Activated CD8-positive, alpha-beta memory T cell treated with anti-CD3 and anti-CD28 coated beads, Interleukin-2, amount 10 ng/mL, durations not matched to agents 7 days and 5 days (primary cell): Measurements from ENCODE around the gene SLC25A47. TPM values are rescaled to one million over a fixed set of nuclear protein-coding genes. Genes with fewer than 3 reads are reported as not detected.

ENCODE experiments used
- ATAC-seq: fragments of 150-1000 bp; cut with Tn5 transposase; one replicate; pipeline ENCODE4 v1.10.0; 2021; ENCODE audit warnings: moderate library complexity
- CTCF ChIA-PET: fragments of 350-600 bp; sonication (Branson Sonifier 250); formaldehyde crosslinking; loops from one replicate; lab custom pipeline; 2021; ENCODE audit warnings: antibody characterized with exemption; lab: Charles Lee
- DNase-seq: peaks from one replicate; pipeline ENCODE4 v3.0.0-alpha.2; 2020
- H3K27ac Mint-ChIP-seq: one replicate; pipeline ENCODE4 v1.8.0; 2021; ENCODE audit warnings: mild to moderate bottlenecking, mixed read lengths
- H3K27me3 Mint-ChIP-seq: one replicate; pipeline ENCODE4 v1.8.0; 2021; ENCODE audit warnings: mixed read lengths
- H3K36me3 Mint-ChIP-seq: one replicate; pipeline ENCODE4 v1.8.0; 2021; ENCODE audit warnings: mild to moderate bottlenecking, mixed read lengths
- H3K4me1 Mint-ChIP-seq: one replicate; pipeline ENCODE4 v1.8.0; 2021; ENCODE audit warnings: mixed read lengths
- H3K4me3 Mint-ChIP-seq: one replicate; pipeline ENCODE4 v1.8.0; 2021; ENCODE audit warnings: mild to moderate bottlenecking, moderate library complexity, mixed read lengths
- H3K9me3 Mint-ChIP-seq: one replicate; pipeline ENCODE4 v1.8.0; 2022; ENCODE audit warnings: low read depth, mixed read lengths
- total RNA-seq, 2 experiments: library from RNA; stranded (reverse); gene quantifications; one replicate each; pipeline ENCODE4 v1.2.3, GENCODE V29; 2021

SLC25A47 gene
- total RNA-seq, 2 experiments from 2014 or later = not detected

GRCh38 chr14:100312877-100313400, 10.2 kb upstream of the SLC25A47 start:
- peaks cover 12% of the 10 kb centered on the region for H3K4me1 Mint-ChIP-seq
- no peaks in the 10 kb centered on the region for H3K9me3 Mint-ChIP-seq
- no peak overlapping the region for H3K27ac Mint-ChIP-seq
- H3K4me3 Mint-ChIP-seq = no peak overlapping the region
- no peak for ATAC-seq
- DNase-seq = no peak
- no peaks in the 10 kb centered on the region for H3K36me3 Mint-ChIP-seq
- CTCF ChIA-PET = interaction anchor here (0.7 to 2.1 kb wide), 4 partner anchors 10 to 70 kb away, joined by 3 to 12 read pairs (median 4); no protein-coding TSS in a partner anchor
- H3K27me3 Mint-ChIP-seq = peaks cover 7% of the 10 kb centered on the region

- H3K9me3 Mint-ChIP-seq = no peaks in the 10 kb centered on the region
- H3K4me3 Mint-ChIP-seq = no peak overlapping the region
- H3K27ac Mint-ChIP-seq = no peak overlapping the region
- ATAC-seq = no peak
- no peaks in the 10 kb centered on the region for H3K36me3 Mint-ChIP-seq
- DNase-seq = no peak
- CTCF ChIA-PET = interaction anchor here (1.1 to 2.1 kb wide), 4 partner anchors 29 to 69 kb away, joined by 3 to 12 read pairs (median 4); no protein-coding TSS in a partner anchor
- H3K27me3 Mint-ChIP-seq = peaks cover 5% of the 10 kb centered on the region
- peaks cover 11% of the 10 kb centered on the region for H3K4me1 Mint-ChIP-seq
These were observed 9.5 kb upstream of the SLC25A47 start for GRCh38 chr14:100313464-100314230.

- Mint-ChIP-seq H3K27me3 (peaks cover 7% of the 10 kb centered on the region), H3K4me1 (peaks cover 11% of the 10 kb centered on the region), H3K9me3 (no peaks in the 10 kb centered on the region), H3K27ac (no peak overlapping the region), H3K4me3 (no peak overlapping the region), H3K36me3 (no peaks in the 10 kb centered on the region)
- CTCF ChIA-PET = interaction anchor here (1.0 to 2.1 kb wide), 3 partner anchors 30 to 59 kb away, joined by 3 to 12 read pairs (median 3); no protein-coding TSS in a partner anchor
- no peak for ATAC-seq
- no peak for DNase-seq
These were observed 8.4 kb upstream of the SLC25A47 start for GRCh38 chr14:100314724-100315123.

DNA sequence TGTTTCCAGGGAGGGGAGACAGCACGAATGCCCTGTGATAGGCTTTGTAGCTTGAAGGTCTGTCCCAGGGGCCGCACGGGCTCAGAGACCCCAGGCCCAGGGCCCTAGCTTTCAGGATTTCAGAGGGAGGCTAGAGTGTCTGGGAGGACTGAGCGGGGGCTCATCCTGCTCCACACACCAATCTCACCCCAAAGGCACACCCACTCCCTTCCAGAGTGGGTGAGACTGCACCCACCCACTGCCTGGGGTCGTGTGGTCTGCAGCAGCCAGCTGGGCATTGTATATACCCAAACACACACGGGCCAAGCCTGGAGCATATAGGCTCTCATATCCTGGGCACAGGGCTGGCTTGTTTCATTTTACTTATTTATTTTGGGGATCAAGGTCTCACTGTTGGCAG, 5.8 kb upstream of the SLC25A47 start:
- Mint-ChIP-seq H3K4me1 (peaks cover 10% of the 10 kb centered on the region), H3K36me3 (no peaks in the 10 kb centered on the region), H3K9me3 (no peaks in the 10 kb centered on the region), H3K27ac (peak overlapping the region; percentile 49), H3K4me3 (peak overlapping the region; percentile 64), H3K27me3 (peaks cover 2% of the 10 kb centered on the region)
- CTCF ChIA-PET = interaction anchor here (0.7 to 1.3 kb wide), 3 partner anchors 14 to 58 kb away, joined by 3 read pairs; a partner anchor contains a TSS
- DNase-seq (no peak), ATAC-seq (no peak)

- Mint-ChIP-seq H3K27me3 (peaks cover 2% of the 10 kb centered on the region), H3K4me3 (peak overlapping the region; percentile 64), H3K27ac (peak overlapping the region; percentile 49), H3K4me1 (peaks cover 6% of the 10 kb centered on the region), H3K36me3 (no peaks in the 10 kb centered on the region), H3K9me3 (no peaks in the 10 kb centered on the region)
- CTCF ChIA-PET = interaction anchor here (0.6 to 1.8 kb wide), 11 partner anchors 10 to 60 kb away, joined by 3 to 11 read pairs (median 3); a partner anchor contains a TSS
- DNase-seq = peak; percentile 81
- peak; percentile 98 for ATAC-seq
These were observed 5.0 kb upstream of the SLC25A47 start for GRCh38 chr14:100317912-100318808.

DNA sequence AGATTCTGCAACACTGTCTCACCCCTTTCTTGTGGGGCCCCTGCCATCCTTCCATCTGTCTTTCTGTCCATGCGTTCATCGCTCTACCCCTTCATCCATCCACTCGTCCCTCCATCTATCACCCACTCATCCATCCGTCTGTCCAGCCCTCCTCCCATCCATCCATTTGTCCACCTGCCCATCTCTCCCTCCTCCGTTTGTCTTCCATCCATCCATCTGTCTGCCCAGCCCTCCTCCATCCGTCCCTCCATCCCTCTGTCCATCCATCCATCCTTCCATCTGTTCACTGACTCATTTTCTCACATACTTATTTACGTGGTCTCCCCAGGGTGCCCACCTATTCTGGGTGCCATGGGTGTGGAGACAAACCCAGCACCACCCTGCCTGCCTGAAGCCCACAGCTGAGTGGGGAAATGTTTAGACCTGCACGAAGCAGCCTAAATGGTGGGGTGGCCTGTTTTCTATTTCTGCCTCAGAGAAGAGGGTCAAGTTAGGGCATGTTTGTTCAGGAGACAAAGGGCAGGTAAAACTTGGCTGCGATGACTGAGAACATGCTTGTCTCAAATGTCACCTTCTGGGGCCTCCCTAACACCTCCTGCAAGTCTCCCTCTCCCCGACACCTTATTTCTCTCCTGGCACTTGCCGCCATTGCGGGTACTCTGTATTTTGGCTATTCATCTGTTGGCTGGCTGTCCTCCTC, 2.8 kb upstream of the SLC25A47 start:
- H3K9me3 Mint-ChIP-seq = no peaks in the 10 kb centered on the region
- ATAC-seq = no peak
- H3K4me1 Mint-ChIP-seq = peaks cover 6% of the 10 kb centered on the region
- no peak for DNase-seq
- no peak overlapping the region for H3K4me3 Mint-ChIP-seq
- CTCF ChIA-PET = interaction anchor here (1.5 to 1.8 kb wide), 3 partner anchors 10 to 34 kb away, joined by 3 to 5 read pairs (median 3); no protein-coding TSS in a partner anchor
- H3K27ac Mint-ChIP-seq = no peak overlapping the region
- no peaks in the 10 kb centered on the region for H3K36me3 Mint-ChIP-seq
- peaks cover 2% of the 10 kb centered on the region for H3K27me3 Mint-ChIP-seq

GRCh38 chr14:100321473-100322137, 1.5 kb upstream of the SLC25A47 start:
- Mint-ChIP-seq H3K27me3 (peaks cover 2% of the 10 kb centered on the region), H3K27ac (no peak overlapping the region), H3K4me3 (no peak overlapping the region), H3K9me3 (no peaks in the 10 kb centered on the region), H3K4me1 (peaks cover 6% of the 10 kb centered on the region), H3K36me3 (no peaks in the 10 kb centered on the region)
- ATAC-seq = no peak
- CTCF ChIA-PET = interaction anchor here (1.1 kb wide), 1 partner anchor 36 kb away, joined by 5 read pairs; no protein-coding TSS in a partner anchor
- no peak for DNase-seq

- Mint-ChIP-seq H3K4me1 (peaks cover 6% of the 10 kb centered on the region), H3K36me3 (no peaks in the 10 kb centered on the region), H3K9me3 (no peaks in the 10 kb centered on the region), H3K27ac (no peak overlapping the region), H3K27me3 (peaks cover 2% of the 10 kb centered on the region), H3K4me3 (no peak overlapping the region)
- CTCF ChIA-PET = interaction anchor here (0.7 to 1.4 kb wide), 3 partner anchors 36 to 323 kb away, joined by 3 to 5 read pairs (median 3); no protein-coding TSS in a partner anchor
- ATAC-seq = no peak
- DNase-seq = no peak
These were observed 791 bp upstream of the SLC25A47 start for GRCh38 chr14:100322138-100322957.

DNA sequence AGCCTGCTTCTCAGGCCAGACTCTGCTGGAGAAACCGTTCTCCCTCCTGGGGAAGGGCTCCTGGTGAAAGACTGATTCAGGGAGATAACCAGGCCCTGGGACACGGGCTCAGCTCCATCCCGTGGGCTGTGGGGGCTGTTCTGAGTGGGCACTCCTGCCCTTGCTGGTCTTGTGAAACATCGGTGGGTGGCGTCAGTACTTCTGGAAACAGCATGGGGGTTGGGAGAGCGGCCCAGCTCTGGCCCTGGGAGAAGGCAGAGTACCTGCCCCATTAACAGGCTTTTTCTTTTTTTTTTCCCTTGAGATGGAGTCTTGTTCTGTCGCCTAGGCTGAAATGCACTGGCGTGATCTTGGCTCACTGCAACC, 786 bp downstream of the SLC25A47 start:
- Mint-ChIP-seq H3K36me3 (no peaks in the 10 kb centered on the region), H3K27ac (no peak overlapping the region), H3K27me3 (peaks cover 2% of the 10 kb centered on the region), H3K4me3 (no peak overlapping the region), H3K9me3 (no peaks in the 10 kb centered on the region), H3K4me1 (no peaks in the 10 kb centered on the region)
- CTCF ChIA-PET = interaction anchor here (1.4 kb wide), 1 partner anchor 321 kb away, joined by 3 read pairs; no protein-coding TSS in a partner anchor
- DNase-seq (no peak), ATAC-seq (no peak)

DNA sequence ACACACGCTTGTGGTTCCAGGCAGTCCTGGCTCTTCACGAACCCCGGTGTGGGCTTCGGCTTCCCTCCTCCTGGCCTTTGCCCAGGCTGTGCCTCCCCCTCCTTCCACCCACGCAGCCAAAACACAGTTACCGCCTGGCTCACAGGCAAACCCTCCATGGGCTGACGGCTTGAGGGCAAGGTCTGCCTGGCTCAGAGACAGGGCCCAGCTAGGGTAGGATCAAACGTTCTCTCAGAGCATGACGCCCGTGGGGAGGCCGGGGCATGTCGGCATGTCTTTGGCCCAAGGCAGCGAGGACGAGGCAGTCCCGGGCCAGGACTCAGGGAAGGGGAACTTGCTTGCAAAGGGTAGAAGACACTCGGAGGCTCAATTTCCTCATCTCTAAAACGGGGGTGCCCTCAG, 2.1 kb downstream of the SLC25A47 start:
- Mint-ChIP-seq H3K27ac (no peak overlapping the region), H3K36me3 (no peaks in the 10 kb centered on the region), H3K27me3 (no peaks in the 10 kb centered on the region), H3K4me1 (no peaks in the 10 kb centered on the region), H3K4me3 (no peak overlapping the region), H3K9me3 (no peaks in the 10 kb centered on the region)
- DNase-seq (no peak), ATAC-seq (no peak)
- CTCF ChIA-PET = no interaction called here

DNA sequence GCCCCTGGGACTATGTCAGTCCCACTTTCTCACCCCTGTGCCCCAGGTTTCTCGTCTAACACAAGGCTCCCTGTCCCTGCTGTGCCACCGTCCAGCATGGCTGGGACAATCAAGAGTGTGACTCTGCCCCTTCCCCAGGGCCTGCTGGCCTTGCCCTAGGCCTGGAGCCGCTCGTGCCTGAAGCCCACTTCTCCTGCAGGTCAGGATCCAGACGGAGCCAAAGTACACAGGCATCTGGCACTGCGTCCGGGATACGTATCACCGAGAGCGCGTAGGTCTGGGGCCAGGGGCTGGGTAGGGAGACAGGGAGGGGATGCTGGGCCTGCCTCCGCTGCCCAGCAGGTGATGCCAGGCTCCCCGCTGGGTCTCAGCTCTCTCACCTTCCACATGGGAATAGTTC, 2.8 kb downstream of the SLC25A47 start:
- no peak overlapping the region for H3K27ac Mint-ChIP-seq
- H3K27me3 Mint-ChIP-seq = no peaks in the 10 kb centered on the region
- CTCF ChIA-PET = no interaction called here
- ATAC-seq = no peak
- H3K4me1 Mint-ChIP-seq = no peaks in the 10 kb centered on the region
- no peaks in the 10 kb centered on the region for H3K36me3 Mint-ChIP-seq
- no peaks in the 10 kb centered on the region for H3K9me3 Mint-ChIP-seq
- H3K4me3 Mint-ChIP-seq = no peak overlapping the region
- DNase-seq = no peak
